CD4-positive, alpha-beta memory T cell (primary cell): Measurements from ENCODE around the gene CNN2. TPM values are rescaled to one million over a fixed set of nuclear protein-coding genes. Genes with fewer than 3 reads are reported as not detected.
A peak's percentile ranks its signal among the peaks of the same experiment; 100 is the strongest.

Experiments used
- CTCF ChIA-PET: fragments of 350-600 bp; sonication (Branson Sonifier 250); formaldehyde crosslinking; loops from one replicate; lab custom pipeline; 2021; ENCODE audit warnings: inconsistent platforms; ENCODE audit not compliant: partially characterized antibody; lab: Charles Lee
- POLR2A ChIA-PET: fragments of 350-600 bp; sonication (Branson Sonifier 250); formaldehyde crosslinking; loops from one replicate; lab custom pipeline; 2021; ENCODE audit not compliant: partially characterized antibody; lab: Charles Lee
- DNase-seq, 5 donors: peaks; one replicate each; pipeline versions ENCODE4 v3.0.0 to v3.0.0-alpha.2; 2020 to 2022; ENCODE audit warnings: mixed read lengths in 1 of 5
- H3K27ac ChIP-seq: one replicate; pipeline ENCODE4 v1.7.0; 2013; ENCODE audit warnings: low read depth, low read length
- H3K27me3 ChIP-seq: 2 replicates; pipeline ENCODE4 v1.7.0; 2013; ENCODE audit warnings: mild to moderate bottlenecking, low read length, moderate library complexity; ENCODE audit not compliant: insufficient read depth
- H3K36me3 ChIP-seq: 2 replicates; pipeline ENCODE4 v1.7.0; 2013; ENCODE audit warnings: mild to moderate bottlenecking, low read length, moderate library complexity; ENCODE audit not compliant: insufficient read depth
- H3K4me1 ChIP-seq: 2 replicates; pipeline ENCODE4 v1.7.0; 2013; ENCODE audit warnings: mild to moderate bottlenecking, low read length, moderate library complexity; ENCODE audit not compliant: insufficient read depth
- H3K4me3 ChIP-seq, 2 donors: one replicate each; pipeline ENCODE4 v1.7.0; 2013; ENCODE audit warnings: low read length in 2 of 2, mild to moderate bottlenecking in 1 of 2
- H3K9me3 ChIP-seq, 2 donors: one replicate each; pipeline ENCODE4 v1.7.0; 2013; ENCODE audit warnings: low read length in 2 of 2, control low read depth in 1 of 2; ENCODE audit not compliant: control insufficient read depth in 1 of 2
- H3K27ac Mint-ChIP-seq, 7 donors: one replicate each; pipeline ENCODE4 v1.8.0; 2020 to 2021; ENCODE audit warnings: mixed read lengths in 7 of 7, mild to moderate bottlenecking in 6 of 7, inconsistent platforms in 3 of 7, moderate library complexity in 3 of 7
- H3K27me3 Mint-ChIP-seq, 2 donors: one replicate each; pipeline ENCODE4 v1.8.0; 2020 to 2021; ENCODE audit warnings: mixed read lengths in 2 of 2
- H3K36me3 Mint-ChIP-seq, 2 donors: one replicate each; pipeline ENCODE4 v1.8.0; 2020 to 2021; ENCODE audit warnings: mixed read lengths in 2 of 2, inconsistent platforms in 1 of 2, mild to moderate bottlenecking in 1 of 2
- H3K4me1 Mint-ChIP-seq, 4 donors: one replicate each; pipeline ENCODE4 v1.8.0; 2020 to 2021; ENCODE audit warnings: mixed read lengths in 4 of 4, mild to moderate bottlenecking in 1 of 4
- H3K4me3 Mint-ChIP-seq, 8 donors: one replicate each; pipeline ENCODE4 v1.8.0; 2020 to 2021; ENCODE audit warnings: mixed read lengths in 8 of 8, mild to moderate bottlenecking in 7 of 8, moderate library complexity in 6 of 8, inconsistent platforms in 3 of 8
- H3K9me3 Mint-ChIP-seq, 8 donors: one replicate each; pipeline ENCODE4 v1.8.0; 2020 to 2021; ENCODE audit warnings: mixed read lengths in 8 of 8, mild to moderate bottlenecking in 5 of 8, inconsistent platforms in 3 of 8, moderate library complexity in 1 of 8
- intact Hi-C: fragments of 100-400 bp; cut with micrococcal nuclease; formaldehyde crosslinking; loops from one replicate; pipeline ENCODE4 v1.15.1; 2023
- polyA plus RNA-seq, 2 donors: library from polyadenylated mRNA; unstranded; fragments of 300-500 nt; fragmentation: Illumina TruSeq; gene quantifications; one replicate each; pipeline ENCODE4 v1.2.3, GENCODE V29; 2021
- total RNA-seq, 2 experiments: library from RNA; stranded (reverse); gene quantifications; one replicate each; pipeline ENCODE4 v1.2.3, GENCODE V29; 2021

CNN2 gene
- total and polyA plus RNA-seq, 4 experiments from 2014 or later: 263 to 632 (median 355) TPM

- Histone ChIP-seq H3K4me3 (peak overlapping the region in 1 of 2 donors; percentile 17), H3K27me3 (no peaks in the 10 kb centered on the region), H3K27ac (peak overlapping the region; percentile 28), H3K9me3 (no peaks in the 10 kb centered on the region), H3K4me1 (peaks cover 86% of the 10 kb centered on the region), H3K36me3 (peaks cover 61% of the 10 kb centered on the region)
- Mint-ChIP-seq H3K27me3 (no peaks in the 10 kb centered on the region), H3K4me1 (peaks cover 18 to 68% (median 41%) of the 10 kb centered on the region in 4 donors), H3K27ac (peak overlapping the region; percentile 74 to 98 (median 86)), H3K9me3 (peaks cover 0 to 16% (median 0%) of the 10 kb centered on the region in 8 donors), H3K4me3 (peak overlapping the region; percentile 70 to 93 (median 88)), H3K36me3 (peaks cover 44 to 57% of the 10 kb centered on the region in 2 donors)
- CTCF ChIA-PET: interaction anchor here (0.6 to 17.9 kb wide), 6 partner anchors 8 to 131 kb away, joined by 3 to 219 read pairs (median 4); partner anchors contain the start of gene ARHGAP45
- POLR2A ChIA-PET: interaction anchor here (1.0 to 57.1 kb wide), 7 partner anchors 6 to 217 kb away, joined by 3 to 3893 read pairs (median 4); partner anchors contain the start of genes ABCA7, ARHGAP45, CNN2 and GPX4
- peak in 4 of 5 donors; percentile 59 to 72 (median 62) for DNase-seq
- intact Hi-C loops: no loop called here
These were observed 53.2 kb downstream of the CNN2 start for GRCh38 chr19:1079566-1080111.

DNA sequence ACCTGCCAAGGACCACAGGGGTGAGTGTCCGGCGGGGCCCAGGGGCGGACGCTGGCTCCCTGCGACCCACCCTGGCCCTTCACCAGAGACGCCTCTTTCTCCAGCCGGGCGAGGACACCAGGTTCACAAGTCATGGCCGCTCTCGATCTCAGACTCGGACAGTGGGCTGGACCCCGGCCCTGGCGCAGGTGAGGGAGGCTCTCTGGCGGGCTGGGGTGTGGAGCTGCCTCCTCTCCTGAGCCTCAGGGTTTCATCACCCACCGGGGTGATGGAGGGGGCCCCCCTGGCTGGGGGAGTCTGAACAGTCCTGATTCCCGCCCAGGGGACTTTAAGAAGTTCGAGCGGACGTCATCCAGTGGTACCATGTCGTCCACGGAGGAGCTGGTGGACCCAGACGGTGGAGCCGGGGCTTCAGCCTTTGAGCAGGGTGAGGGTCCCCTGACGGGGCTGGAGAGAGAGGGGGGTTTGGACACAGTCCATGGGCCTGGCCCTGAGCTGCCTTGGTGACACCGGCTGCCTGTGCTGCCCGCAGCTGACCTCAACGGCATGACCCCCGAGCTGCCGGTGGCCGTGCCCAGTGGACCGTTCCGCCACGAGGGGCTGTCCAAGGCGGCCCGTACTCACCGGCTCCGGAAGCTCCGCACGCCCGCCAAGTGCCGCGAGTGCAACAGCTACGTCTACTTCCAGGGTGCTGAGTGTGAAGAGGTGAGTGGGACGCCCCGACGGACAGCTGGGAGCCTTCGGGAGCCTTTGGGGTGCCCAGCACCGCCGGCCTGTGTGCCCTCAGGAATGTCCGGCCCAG, 54.2 kb downstream of the CNN2 start:
- H3K4me3 ChIP-seq: no peak overlapping the region
- DNase-seq: peak in 1 of 5 donors; percentile 56

GRCh38 chr19:1081301-1082164, 55.1 kb downstream of the CNN2 start:
- no peaks in the 10 kb centered on the region for H3K27me3 Mint-ChIP-seq
- ChIA-PET CTCF (interaction anchor here (1.3 to 17.9 kb wide), 4 partner anchors 10 to 54 kb away, joined by 3 to 219 read pairs (median 4); partner anchors contain the start of gene ARHGAP45), POLR2A (interaction anchor here (1.1 to 57.1 kb wide), 6 partner anchors 4 to 188 kb away, joined by 3 to 3893 read pairs (median 523); partner anchors contain the start of genes ABCA7, ARHGAP45, CIRBP and CNN2)
- H3K27ac ChIP-seq: no peak overlapping the region
- no peaks in the 10 kb centered on the region for H3K9me3 ChIP-seq
- H3K4me3 ChIP-seq: no peak overlapping the region
- peak in 1 of 5 donors; percentile 41 for DNase-seq
- H3K9me3 Mint-ChIP-seq: peaks cover 0 to 13% (median 0%) of the 10 kb centered on the region in 8 donors
- H3K27ac Mint-ChIP-seq: peak overlapping the region; percentile 87 to 98 (median 91)
- H3K36me3 ChIP-seq: peaks cover 66% of the 10 kb centered on the region
- peaks cover 14 to 64% (median 40%) of the 10 kb centered on the region in 4 donors for H3K4me1 Mint-ChIP-seq
- H3K27me3 ChIP-seq: no peaks in the 10 kb centered on the region
- peaks cover 83% of the 10 kb centered on the region for H3K4me1 ChIP-seq
- H3K36me3 Mint-ChIP-seq: peaks cover 44 to 62% of the 10 kb centered on the region in 2 donors
- peak overlapping the region in 7 of 8 donors; percentile 59 to 84 (median 71) for H3K4me3 Mint-ChIP-seq
- intact Hi-C loops: no loop called here

More for the DNA sequence above, 54.2 kb downstream of the CNN2 start:
- Histone ChIP-seq H3K4me1 (peaks cover 87% of the 10 kb centered on the region), H3K9me3 (no peaks in the 10 kb centered on the region), H3K27me3 (no peaks in the 10 kb centered on the region), H3K27ac (no peak overlapping the region), H3K36me3 (peaks cover 62% of the 10 kb centered on the region)
- Mint-ChIP-seq H3K4me1 (peaks cover 21 to 71% (median 44%) of the 10 kb centered on the region in 4 donors), H3K27me3 (no peaks in the 10 kb centered on the region), H3K9me3 (peaks cover 0 to 16% (median 0%) of the 10 kb centered on the region in 8 donors), H3K4me3 (peak overlapping the region in 6 of 8 donors; percentile 26 to 87 (median 57)), H3K27ac (peak overlapping the region in 5 of 7 donors; percentile 52 to 98 (median 62)), H3K36me3 (peaks cover 51 to 64% of the 10 kb centered on the region in 2 donors)
- intact Hi-C loops: no loop called here
- CTCF ChIA-PET: interaction anchor here (0.6 to 17.9 kb wide), 5 partner anchors 9 to 53 kb away, joined by 3 to 219 read pairs (median 4); partner anchors contain the start of gene ARHGAP45
- POLR2A ChIA-PET: interaction anchor here (1.2 to 57.1 kb wide), 6 partner anchors 5 to 189 kb away, joined by 3 to 3893 read pairs (median 523); partner anchors contain the start of genes ABCA7, ARHGAP45, CIRBP and CNN2

GRCh38 chr19:1082165-1082927, 55.9 kb downstream of the CNN2 start:
- H3K4me3 Mint-ChIP-seq: peak overlapping the region; percentile 20 to 84 (median 68)
- CTCF ChIA-PET: interaction anchor here (1.5 to 17.9 kb wide), 3 partner anchors 16 to 57 kb away, joined by 3 to 219 read pairs (median 3); partner anchors contain the start of gene ARHGAP45
- peaks cover 0 to 13% (median 0%) of the 10 kb centered on the region in 8 donors for H3K9me3 Mint-ChIP-seq
- H3K27ac Mint-ChIP-seq: peak overlapping the region; percentile 87 to 98 (median 91)
- H3K27ac ChIP-seq: peak overlapping the region; percentile 47
- peak; percentile 84 to 93 (median 87) for DNase-seq
- intact Hi-C loops: no loop called here
- no peaks in the 10 kb centered on the region for H3K27me3 ChIP-seq
- POLR2A ChIA-PET: interaction anchor here (1.0 to 57.1 kb wide), 6 partner anchors 3 to 187 kb away, joined by 3 to 3893 read pairs (median 523); partner anchors contain the start of genes ABCA7, ARHGAP45, CIRBP and CNN2
- H3K36me3 ChIP-seq: peaks cover 71% of the 10 kb centered on the region
- H3K4me1 Mint-ChIP-seq: peaks cover 10 to 66% (median 36%) of the 10 kb centered on the region in 4 donors
- peaks cover 40 to 56% of the 10 kb centered on the region in 2 donors for H3K36me3 Mint-ChIP-seq
- H3K27me3 Mint-ChIP-seq: no peaks in the 10 kb centered on the region
- peaks cover 86% of the 10 kb centered on the region for H3K4me1 ChIP-seq
- no peaks in the 10 kb centered on the region for H3K9me3 ChIP-seq
- H3K4me3 ChIP-seq: no peak overlapping the region

DNA sequence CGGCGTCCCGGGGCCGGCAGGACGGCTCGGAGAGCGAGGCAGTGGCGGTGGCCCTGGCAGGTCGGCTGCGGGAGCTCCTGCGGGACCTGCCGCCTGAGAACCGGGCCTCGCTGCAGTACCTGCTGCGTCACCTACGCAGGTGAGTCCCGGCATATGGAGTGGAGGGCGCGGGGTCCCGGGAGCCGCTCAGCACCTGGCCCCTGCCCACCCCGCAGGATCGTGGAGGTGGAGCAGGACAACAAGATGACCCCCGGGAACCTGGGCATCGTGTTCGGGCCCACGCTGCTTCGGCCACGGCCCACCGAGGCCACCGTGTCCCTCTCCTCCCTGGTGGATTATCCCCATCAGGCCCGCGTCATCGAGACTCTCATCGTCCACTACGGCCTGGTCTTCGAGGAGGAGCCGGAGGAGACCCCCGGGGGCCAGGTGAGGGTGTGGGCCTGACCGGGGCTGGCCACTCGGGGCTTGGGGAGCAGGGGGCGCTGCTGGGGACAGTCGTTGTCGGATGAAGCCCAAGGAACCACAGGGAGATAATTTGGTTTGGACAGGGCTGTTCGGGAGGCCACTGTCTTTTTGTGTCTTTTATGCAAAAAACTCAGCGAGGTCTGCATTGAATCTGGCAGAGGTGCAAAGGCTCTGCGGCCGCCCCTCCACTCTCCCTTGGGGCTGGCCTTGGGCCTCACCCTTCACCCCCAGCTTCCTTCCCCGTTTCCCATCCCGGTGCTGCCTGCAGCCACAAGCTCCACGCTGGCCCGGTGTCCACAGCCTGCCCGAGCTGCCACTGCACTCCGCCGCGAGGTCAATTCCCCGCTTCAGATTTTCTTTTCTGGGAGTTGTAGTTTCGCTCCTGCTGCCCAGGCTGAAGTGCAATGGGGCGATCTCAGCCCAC, 56.8 kb downstream of the CNN2 start:
- Mint-ChIP-seq H3K9me3 (peaks cover 0 to 13% (median 0%) of the 10 kb centered on the region in 8 donors), H3K27me3 (no peaks in the 10 kb centered on the region), H3K36me3 (peaks cover 39 to 64% of the 10 kb centered on the region in 2 donors), H3K27ac (peak overlapping the region in 6 of 7 donors; percentile 10 to 87 (median 76)), H3K4me3 (peak overlapping the region in 1 of 8 donors; percentile 17), H3K4me1 (peaks cover 18 to 74% (median 40%) of the 10 kb centered on the region in 4 donors)
- intact Hi-C loops: no loop called here
- CTCF ChIA-PET: interaction anchor here (0.8 to 17.9 kb wide), 4 partner anchors 17 to 112 kb away, joined by 3 to 219 read pairs (median 3); partner anchors contain the start of gene ARHGAP45
- Histone ChIP-seq H3K36me3 (peaks cover 71% of the 10 kb centered on the region), H3K27me3 (no peaks in the 10 kb centered on the region), H3K4me1 (peaks cover 90% of the 10 kb centered on the region), H3K4me3 (no peak overlapping the region), H3K27ac (peak overlapping the region; percentile 47), H3K9me3 (no peaks in the 10 kb centered on the region)
- POLR2A ChIA-PET: interaction anchor here (0.9 to 57.1 kb wide), 6 partner anchors 3 to 186 kb away, joined by 3 to 3893 read pairs (median 17); partner anchors contain the start of genes ABCA7, ARHGAP45, CIRBP and CNN2
- DNase-seq: peak in 3 of 5 donors; percentile 12 to 31 (median 13)
